ENCODE measurements around the gene SLC39A6. TPM values are rescaled to one million over a fixed set of nuclear protein-coding genes. Genes with fewer than 3 reads are reported as not detected.
"Not testable (repeated sequence)": the region's sequence is repeated elsewhere in the genome, so short reads cannot be mapped to it uniquely, and the experiment has no call there.

Gene SLC39A6
- total RNA-seq, 1 donor from 2014 or later, result 11.4 TPM

DNA sequence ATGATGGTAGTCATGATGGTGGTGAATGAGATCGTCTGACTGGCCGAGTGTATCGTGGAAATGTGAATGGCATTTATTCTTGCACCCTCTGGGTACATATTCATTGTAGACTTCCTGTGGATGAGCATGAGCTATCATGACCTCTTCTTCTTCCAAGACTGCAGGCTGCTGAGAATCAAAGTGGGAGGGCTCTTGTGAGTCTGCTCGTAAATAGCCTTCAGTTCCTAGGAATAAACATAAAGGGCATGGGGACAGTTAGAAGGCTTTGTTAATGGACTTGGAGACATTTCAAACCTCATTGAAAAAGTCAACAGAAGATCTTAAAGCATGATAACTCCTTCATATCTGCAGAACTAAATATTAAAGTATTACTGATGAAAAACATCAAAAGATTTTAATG is 14.9 kb downstream of the SLC39A6 start:
- DNase-seq, result no peak
- intact Hi-C loops (cut with DNase I), result no loop called here
- no peak for ATAC-seq (ENCODE audit: poor library complexity)

DNA sequence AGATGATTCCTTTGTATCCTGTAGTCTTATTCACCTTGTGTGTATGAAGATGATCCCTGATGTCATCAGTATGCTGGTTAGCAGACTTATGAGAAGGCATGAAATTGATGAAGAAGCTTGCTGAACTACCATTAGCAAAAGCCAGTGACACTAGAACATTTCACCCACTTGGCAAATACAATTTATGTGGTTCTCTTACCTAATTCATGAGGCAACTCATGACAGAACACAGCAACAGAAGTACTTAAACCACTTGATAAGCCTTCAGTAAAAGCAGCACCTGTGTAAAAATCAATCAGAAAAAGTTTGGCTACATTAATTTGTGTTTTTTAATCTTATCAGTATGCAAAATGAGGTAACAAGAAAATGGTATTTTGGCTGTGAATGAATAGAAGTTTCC is 16.8 kb downstream of the SLC39A6 start:
- intact Hi-C loops (cut with DNase I), result no loop called here
- ATAC-seq (ENCODE audit: poor library complexity) (no peak), DNase-seq (no peak)

DNA sequence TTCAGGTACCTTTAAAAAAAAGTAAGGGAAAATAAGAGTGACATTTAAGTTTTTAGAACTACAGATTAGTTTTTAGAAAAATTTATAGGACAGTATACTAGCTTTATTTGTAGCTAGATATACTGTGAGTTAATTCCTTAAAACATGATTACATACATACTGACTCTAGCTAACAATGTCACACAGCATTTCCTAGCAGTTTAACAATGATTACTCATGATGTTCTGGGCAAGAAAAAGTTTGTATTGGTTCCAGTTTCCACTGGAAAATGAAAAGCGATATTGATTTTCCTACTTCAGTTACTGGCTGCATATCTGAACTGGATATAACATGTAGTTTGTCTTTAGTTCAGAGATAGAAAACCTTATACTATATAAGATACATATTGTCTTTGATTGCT is 19.4 kb downstream of the SLC39A6 start:
- intact Hi-C loops (cut with DNase I), result no loop called here
- DNase-seq, result no peak
- ATAC-seq (ENCODE audit: poor library complexity), result no peak

DNA sequence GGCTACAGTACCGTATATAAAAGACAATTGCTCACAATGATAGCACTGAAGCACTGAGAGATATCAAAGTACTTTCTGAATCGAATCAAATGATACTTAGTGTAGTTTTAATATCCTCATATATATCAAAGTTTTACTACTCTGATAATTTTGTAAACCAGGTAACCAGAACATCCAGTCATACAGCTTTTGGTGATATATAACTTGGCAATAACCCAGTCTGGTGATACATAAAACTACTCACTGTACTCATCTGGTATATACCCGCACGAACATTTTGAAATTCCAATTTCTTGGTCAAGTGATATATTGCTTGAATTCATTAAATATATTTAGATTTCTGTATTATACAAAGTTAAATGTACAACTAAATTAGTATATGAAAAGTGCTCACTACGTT is 20.5 kb downstream of the SLC39A6 start:
- DNase-seq (no peak), ATAC-seq (ENCODE audit: poor library complexity) (no peak)
- intact Hi-C loops (cut with DNase I), result no loop called here

DNA sequence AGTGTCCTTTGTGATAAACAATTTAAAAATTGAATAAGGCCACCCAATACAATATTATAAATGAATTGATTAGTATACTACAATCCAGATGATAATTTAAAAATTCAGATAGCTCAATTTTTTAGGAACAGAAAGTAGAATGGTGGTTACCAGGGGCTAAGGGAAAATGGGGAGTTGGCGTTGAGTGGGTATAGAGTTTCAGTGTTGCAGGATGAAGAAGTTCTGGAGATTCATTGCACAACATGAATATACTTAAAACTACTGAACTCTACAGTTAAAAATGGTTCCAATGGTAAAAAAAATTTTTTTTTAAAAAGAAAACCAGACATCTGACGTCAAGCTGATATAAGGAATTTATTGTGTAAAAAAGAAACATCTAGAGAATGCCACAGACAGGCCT is 20.9 kb downstream of the SLC39A6 start:
- ATAC-seq (ENCODE audit: poor library complexity) (no peak), DNase-seq (no peak)
- intact Hi-C loops (cut with DNase I), result no loop called here

DNA sequence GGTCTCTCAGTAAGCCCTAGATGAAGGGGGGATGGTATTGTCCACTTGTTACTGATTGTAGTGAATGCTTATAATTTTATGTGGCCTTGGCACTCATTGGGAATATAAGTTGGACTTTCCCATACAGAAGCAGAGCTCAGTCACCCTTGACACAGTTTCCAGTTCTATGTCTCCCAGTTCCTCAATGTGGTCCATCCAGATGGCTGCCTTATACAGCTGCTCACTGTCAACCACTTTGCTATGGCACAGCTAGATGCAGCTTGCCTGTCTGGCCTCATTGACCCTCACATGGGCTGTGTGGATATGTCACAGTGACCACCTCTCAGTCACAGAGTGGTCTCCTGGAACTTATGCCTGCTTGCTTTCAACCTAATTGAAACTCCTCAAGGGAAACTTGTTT is 21.7 kb downstream of the SLC39A6 start:
- ATAC-seq (ENCODE audit: poor library complexity), result no peak
- no peak for DNase-seq
- intact Hi-C loops (cut with DNase I), result no loop called here

DNA sequence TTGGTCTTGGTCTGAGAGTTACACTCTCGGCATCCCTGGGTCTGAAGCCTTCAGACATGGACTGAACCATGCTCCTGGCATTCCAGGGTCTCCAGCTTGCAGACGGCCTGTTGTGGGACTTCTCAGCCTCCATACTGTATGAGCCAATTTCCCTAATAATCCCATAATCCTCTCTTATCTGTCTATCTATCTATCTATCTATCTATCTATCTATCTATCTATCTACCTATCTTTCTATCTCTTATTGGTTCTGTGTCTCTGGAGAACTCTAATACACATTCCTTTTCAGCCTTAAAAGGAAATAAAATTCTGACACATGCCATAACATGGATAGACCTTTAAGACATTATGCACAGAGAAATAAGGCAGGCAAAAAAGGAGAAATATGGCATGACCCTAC is 24.4 kb downstream of the SLC39A6 start:
- intact Hi-C loops (cut with DNase I), result no loop called here
- ATAC-seq (ENCODE audit: poor library complexity) (no peak), DNase-seq (no peak)

DNA sequence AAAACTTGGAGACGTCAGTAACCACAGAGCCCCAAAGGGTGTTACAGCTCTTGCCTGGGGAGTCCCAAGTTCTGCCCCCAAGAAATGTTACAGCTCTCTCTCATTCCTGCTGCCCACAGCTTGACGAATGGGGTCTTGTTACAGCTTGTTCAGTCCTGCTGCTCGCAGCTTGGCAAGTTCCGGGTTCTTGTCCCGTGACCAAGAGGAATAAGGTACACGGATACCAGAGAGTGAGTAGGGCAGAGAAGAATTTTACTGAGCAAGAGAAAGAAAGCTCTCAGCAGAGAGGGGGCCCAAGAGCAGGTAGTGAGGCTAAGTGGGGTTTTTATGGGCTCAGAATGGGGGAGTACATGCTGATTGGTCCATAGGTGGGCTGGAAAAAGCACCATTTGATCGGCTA is 27.2 kb downstream of the SLC39A6 start:
- DNase-seq (no peak), ATAC-seq (ENCODE audit: poor library complexity) (no peak)
- intact Hi-C loops (cut with DNase I), result no loop called here

DNA sequence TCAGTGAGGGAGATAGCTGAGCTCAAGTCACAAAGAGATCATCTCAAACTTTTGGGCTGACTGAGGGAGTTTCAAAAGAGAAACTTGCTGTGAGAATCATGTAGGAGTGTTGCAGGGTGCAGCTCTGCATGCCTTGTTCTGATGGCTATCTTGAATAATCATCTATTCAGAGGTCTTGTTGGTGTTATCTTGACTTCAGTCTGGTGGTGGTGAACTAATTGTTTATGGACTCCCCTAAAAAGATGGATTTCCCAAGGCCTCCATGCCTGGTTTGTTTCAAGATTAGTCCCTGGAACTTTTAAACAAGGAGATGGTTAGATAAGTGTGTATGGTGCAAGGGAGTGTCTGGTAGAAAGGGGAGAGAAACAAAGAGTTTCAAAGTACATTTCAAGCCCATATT is 29.8 kb downstream of the SLC39A6 start:
- DNase-seq (no peak), ATAC-seq (ENCODE audit: poor library complexity) (no peak)
- intact Hi-C loops (cut with DNase I), result loop anchor here (5.0 kb wide), 2 partner anchors 82 to 183 kb away; no protein-coding TSS in a partner anchor

DNA sequence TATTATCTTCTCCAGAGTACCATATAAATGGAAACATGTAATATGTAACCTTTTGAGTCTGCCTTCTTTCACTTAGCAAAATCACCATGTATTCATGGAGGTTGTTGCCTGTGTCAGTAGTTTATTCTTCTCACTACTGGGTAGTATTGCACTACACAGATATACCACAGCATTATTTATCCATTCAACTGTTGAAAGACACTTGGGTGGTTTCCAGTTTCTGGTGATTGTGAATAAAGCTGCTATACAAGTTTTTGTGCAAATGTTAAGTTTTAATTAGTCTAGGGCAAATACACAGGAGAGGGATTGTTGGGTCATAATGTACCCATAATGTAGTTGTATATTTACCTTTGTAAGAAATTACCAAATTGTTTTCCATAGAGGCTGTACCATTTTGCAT is 32.2 kb downstream of the SLC39A6 start:
- DNase-seq (no peak), ATAC-seq (ENCODE audit: poor library complexity) (no peak)
- intact Hi-C loops (cut with DNase I), result loop anchor here (5.0 kb wide), 2 partner anchors 80 to 185 kb away; no protein-coding TSS in a partner anchor

DNA sequence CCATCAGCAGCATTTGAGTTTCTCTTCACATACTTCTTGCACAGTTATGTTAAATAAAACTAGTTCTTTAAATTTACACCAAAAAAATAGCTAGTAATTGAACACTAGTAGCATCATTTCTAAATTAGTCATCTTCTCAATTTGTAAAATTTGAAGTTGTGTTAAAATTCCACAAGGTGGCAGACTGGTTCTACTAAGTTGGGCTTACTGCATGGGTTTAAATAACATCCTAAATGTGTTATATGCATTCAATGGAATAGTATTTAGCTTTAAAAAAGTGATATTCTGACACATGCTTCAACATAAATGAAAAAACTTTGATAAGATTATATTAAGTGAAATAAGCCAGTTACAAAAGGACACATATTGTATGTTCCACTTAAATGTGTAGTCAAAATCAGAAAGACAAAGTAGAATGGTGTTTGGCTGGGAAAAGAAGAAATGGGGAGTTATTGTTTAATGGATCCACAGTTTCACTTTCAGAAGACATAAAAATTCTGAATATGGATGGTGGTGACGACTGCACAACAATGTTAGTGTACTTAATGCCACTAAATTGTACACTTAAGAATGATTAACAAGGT is 33.1 kb downstream of the SLC39A6 start:
- ATAC-seq (ENCODE audit: poor library complexity) (peak; percentile 43), DNase-seq (no peak)
- intact Hi-C loops (cut with DNase I), result loop anchor here (5.0 kb wide), 2 partner anchors 79 to 186 kb away; no protein-coding TSS in a partner anchor

DNA sequence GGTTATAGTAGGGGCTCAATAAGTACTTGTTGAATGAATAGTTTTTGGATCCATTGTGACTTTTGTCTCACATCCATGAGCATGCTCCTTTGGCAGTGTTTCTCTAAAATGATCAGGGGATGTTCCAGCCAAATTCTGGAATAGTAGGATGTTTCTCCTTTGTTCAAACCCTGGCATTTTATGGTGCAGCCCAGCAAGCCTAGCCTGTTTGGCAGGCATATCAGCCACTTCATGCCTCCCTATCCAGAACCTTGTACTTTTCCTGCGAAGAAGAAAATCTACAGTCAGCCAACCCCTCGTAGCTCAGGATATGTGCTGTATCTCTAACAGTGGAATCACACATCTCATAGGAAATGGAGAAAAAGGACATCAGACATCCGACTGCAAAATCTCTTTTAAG is 34.7 kb downstream of the SLC39A6 start:
- DNase-seq (no peak), ATAC-seq (ENCODE audit: poor library complexity) (no peak)
- intact Hi-C loops (cut with DNase I), result no loop called here

DNA sequence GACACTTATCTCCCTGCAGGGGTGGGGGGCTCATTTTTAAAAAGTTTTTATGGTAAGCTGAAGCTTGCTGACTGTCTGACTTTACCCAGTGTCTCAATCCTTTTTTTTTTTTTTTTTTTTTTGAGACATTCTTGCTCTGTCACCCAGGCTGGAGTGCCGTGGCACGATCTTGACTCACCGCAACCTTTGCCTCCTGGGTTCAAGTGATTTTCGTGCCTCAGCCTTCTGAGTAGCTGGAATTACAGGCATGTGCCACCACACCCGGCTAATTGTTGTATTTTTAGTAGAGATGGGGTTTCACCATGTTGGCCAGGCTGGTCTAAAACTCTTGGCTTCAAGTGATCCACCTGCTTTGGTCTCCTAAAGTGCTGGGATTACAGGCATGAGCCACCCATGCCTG is 37.0 kb downstream of the SLC39A6 start:
- DNase-seq; ATAC-seq (ENCODE audit: poor library complexity); intact Hi-C loops (cut with DNase I): not testable (repeated sequence)

DNA sequence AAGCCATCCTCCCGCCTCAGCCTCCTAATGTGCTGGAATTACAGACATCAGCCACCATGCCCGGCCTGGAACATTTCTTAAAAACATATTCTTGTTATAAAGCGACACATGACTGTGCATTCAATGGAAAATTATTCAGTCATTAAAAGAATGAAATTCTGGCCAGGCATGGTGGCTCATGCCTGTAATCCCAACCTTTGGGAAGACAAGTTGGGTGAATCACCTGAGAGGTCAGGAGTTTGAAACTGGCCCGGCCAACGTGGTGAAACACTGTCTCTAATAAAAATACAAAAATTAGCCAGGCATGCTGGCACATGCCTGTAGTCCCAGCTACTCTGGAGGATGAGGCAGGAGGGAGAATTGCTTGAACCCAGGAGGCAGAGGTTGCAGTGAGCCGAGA is 40.1 kb downstream of the SLC39A6 start:
- intact Hi-C loops (cut with DNase I), result no loop called here
- no peak for ATAC-seq (ENCODE audit: poor library complexity)
- no peak for DNase-seq

DNA sequence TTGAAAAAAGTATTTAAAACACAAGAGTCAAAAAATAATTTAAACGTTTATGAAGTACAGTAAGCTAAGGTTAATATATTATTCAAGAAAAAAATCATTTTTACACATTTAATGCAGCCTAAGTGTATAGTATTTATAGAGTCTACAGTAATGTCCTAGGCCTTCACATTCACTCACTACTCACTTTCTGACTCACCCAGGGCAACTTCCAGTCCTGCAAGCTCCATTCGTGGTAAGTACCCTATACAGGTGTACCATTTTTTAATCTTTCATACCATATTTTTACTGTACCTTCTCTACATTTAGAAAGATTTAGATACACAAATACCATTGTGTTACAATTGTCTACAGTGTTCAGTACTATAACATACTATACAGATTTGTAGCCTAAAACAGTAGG is 40.9 kb downstream of the SLC39A6 start:
- intact Hi-C loops (cut with DNase I), result no loop called here
- DNase-seq, result no peak
- no peak for ATAC-seq (ENCODE audit: poor library complexity)

DNA sequence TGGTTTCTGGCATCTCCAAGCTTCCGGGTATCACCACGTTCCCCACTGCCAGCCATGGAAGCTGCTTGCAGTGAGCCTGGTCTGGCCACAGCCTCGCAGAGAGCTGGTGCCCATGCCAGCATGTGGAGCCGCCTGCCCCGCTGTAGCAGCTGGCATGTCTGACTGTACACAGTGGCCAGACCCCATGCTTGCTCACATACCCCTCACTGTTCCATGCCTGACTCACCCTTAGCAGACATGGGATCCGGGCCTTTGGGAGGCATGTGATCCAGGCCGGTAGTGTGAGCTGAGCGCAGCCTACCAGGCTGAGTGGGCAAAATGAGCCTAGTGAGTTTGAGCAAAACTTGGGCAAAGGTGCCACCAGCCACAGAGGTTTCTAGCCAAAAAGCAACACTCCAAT is 43.0 kb downstream of the SLC39A6 start:
- intact Hi-C loops (cut with DNase I), result no loop called here
- DNase-seq, result no peak

DNA sequence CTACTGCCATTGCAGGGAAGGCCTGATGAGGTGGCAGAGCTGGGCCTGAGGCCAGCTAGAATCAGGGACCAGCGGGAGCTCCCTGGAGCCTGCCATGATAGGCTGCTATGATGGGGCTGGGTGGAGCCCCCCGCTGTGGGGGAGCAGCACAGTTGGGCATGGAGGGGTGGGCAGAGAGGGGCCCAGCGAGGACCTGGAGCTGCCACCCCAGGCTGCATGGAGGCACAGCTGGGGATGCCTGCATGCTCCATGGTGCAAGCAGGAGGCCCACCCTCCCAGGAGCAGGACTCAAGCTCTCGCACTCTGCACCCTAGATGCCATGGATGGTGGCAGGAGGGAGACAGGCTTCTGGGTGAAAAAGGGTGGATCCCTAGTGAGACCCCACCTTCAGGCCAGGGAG is 43.9 kb downstream of the SLC39A6 start:
- DNase-seq (no peak), ATAC-seq (ENCODE audit: poor library complexity) (no peak)
- intact Hi-C loops (cut with DNase I), result no loop called here

More for the DNA sequence above, 43.0 kb downstream of the SLC39A6 start:
- no peak for ATAC-seq (ENCODE audit: poor library complexity)

DNA sequence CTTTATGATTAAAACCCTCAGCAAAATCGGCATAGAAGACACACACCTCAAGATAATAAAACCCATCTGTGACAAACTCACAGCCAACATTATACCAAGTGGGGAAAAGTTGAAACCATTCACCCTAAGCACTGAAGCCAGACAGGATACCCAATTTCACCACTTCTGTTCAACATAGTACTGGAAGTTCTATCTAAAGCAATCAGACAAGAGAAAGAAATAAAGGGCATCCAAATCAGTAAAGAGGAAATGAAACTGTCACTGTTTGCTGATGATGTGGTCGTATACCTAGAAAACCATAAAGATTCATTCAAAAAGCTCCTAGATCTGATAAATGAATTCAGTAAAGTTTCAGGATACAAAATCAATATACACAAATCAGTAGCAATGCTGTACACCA is 45.4 kb downstream of the SLC39A6 start:
- ATAC-seq (ENCODE audit: poor library complexity) (no peak), DNase-seq (no peak)
- intact Hi-C loops (cut with DNase I), result no loop called here

DNA sequence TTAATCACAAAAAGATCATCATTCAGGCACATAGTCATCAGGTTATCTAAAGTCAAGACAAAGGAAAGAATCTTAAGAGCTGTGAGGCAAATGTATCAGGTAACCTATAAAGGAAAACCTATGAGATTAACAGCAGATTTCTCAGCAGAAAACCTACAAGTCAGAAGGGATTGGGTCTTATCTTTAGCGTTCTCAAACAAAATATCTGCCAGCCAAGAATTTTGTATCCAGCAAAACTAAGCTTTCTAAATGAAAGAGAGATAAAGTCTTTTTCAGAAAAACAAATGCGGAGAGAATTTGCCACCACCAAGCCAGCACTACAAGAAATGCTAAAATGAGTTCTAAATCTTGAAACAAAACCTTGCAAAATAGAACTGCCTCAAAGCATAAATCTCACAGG is 48.0 kb downstream of the SLC39A6 start:
- DNase-seq; intact Hi-C loops (cut with DNase I); ATAC-seq (ENCODE audit: poor library complexity): not testable (repeated sequence)

DNA sequence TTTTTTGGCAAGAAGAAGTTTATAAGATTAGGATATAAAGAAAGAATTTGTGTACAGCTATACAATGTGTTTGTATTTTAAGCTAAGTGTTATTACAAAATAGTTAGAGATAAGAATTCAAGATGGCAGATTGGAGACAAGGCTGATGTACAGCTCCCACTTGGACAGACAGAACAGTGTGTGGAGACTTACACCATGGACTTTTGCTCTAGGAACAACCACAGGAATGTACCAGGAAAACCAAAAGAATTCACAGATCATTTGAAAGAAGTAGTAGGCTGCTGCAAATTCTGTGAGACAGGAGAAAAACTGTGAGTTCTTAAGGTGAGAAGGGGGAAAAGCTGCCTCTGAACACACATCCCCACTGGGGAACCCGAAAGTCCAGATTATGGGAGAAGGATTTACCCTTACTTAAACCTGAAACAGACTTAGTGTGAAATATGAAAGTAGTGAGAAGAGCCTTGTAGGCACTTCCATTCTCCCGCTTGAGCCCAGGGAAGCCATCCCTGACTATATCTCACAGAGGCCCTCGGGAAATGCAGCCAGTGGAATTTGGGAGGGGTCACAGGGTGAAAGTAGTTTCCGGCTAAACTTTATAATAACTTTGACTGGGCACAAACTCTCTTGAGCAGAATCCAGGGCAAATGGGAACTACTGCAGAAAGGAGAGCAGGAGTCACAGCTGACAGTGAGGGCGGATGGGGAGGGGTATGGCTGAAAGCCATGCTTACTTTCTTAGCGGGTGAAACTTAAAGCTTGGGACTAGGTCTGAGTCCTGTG is 50.2 kb downstream of the SLC39A6 start:
- intact Hi-C loops (cut with DNase I), result no loop called here
- no peak for ATAC-seq (ENCODE audit: poor library complexity)
- DNase-seq, result no peak

Data from Right ventricle myocardium superior (tissue), 1 donor.